Type B pancreatic cell (in vitro differentiated cells): ENCODE data around the gene SH3BP1. TPM values are rescaled to one million over a fixed set of nuclear protein-coding genes. Genes with fewer than 3 reads are reported as not detected.
"Not testable (repeated sequence)": the region's sequence is repeated elsewhere in the genome, so short reads cannot be mapped to it uniquely, and the experiment has no call there.

Experiments used
- DNase-seq: peaks from one replicate; pipeline ENCODE4 v3.0.0; 2021; ENCODE audit warnings: mixed read lengths; ENCODE audit not compliant: unreplicated experiment; ENCODE audit errors: extremely low spot score
- H3K27ac Mint-ChIP-seq: 2 replicates; pipeline ENCODE4 v1.8.0; 2021; ENCODE audit warnings: mild to moderate bottlenecking, mixed read lengths
- H3K27me3 Mint-ChIP-seq: 2 replicates; pipeline ENCODE4 v1.8.0; 2021; ENCODE audit warnings: mixed read lengths
- H3K36me3 Mint-ChIP-seq: 2 replicates; pipeline ENCODE4 v1.8.0; 2021; ENCODE audit warnings: mixed read lengths
- H3K4me1 Mint-ChIP-seq: one replicate; pipeline ENCODE4 v1.8.0; 2021; ENCODE audit warnings: mixed read lengths; ENCODE audit not compliant: unreplicated experiment
- H3K4me3 Mint-ChIP-seq: 2 replicates; pipeline ENCODE4 v1.8.0; 2021; ENCODE audit warnings: mild to moderate bottlenecking, mixed read lengths
- H3K9me3 Mint-ChIP-seq: 2 replicates; pipeline ENCODE4 v1.8.0; 2021; ENCODE audit warnings: mixed read lengths
- CTCF ChIP-seq: fragments of 200-600 bp; sonication (generic); conservative IDR thresholded peaks from 2 replicates; pipeline ENCODE4 v1.5.0; 2021; ENCODE audit warnings: antibody characterized with exemption, mild to moderate bottlenecking
- total RNA-seq: library from RNA; stranded (reverse); gene quantifications from 2 replicates; pipeline ENCODE4 v1.2.1, GENCODE V29; 2021; ENCODE audit warnings: low replicate concordance

SH3BP1 gene
- total RNA-seq, 1 donor from 2014 or later: 30.0 TPM

GRCh38 chr22:37601203-37601539 lies 38.3 kb upstream of the SH3BP1 start:
- Mint-ChIP-seq H3K27me3 (no peaks in the 10 kb centered on the region), H3K27ac (peak overlapping the region; percentile 54), H3K9me3 (no peaks in the 10 kb centered on the region), H3K36me3 (no peaks in the 10 kb centered on the region), H3K4me1 (peaks cover 19% of the 10 kb centered on the region), H3K4me3 (peak overlapping the region; percentile 52)
- no peak for DNase-seq
- TF ChIP-seq CTCF: no peak

GRCh38 chr22:37601540-37602442 lies 37.7 kb upstream of the SH3BP1 start:
- H3K36me3 Mint-ChIP-seq: no peaks in the 10 kb centered on the region
- H3K9me3 Mint-ChIP-seq: no peaks in the 10 kb centered on the region
- TF ChIP-seq CTCF: no peak
- no peak for DNase-seq
- peak overlapping the region; percentile 54 for H3K27ac Mint-ChIP-seq
- peak overlapping the region; percentile 52 for H3K4me3 Mint-ChIP-seq
- H3K4me1 Mint-ChIP-seq: peaks cover 19% of the 10 kb centered on the region
- H3K27me3 Mint-ChIP-seq: no peaks in the 10 kb centered on the region

- not testable (repeated sequence) for H3K4me3 Mint-ChIP-seq, H3K27ac Mint-ChIP-seq, DNase-seq
These were observed 36.8 kb upstream of the SH3BP1 start for GRCh38 chr22:37602546-37603277.

GRCh38 chr22:37604074-37604473 lies 35.4 kb upstream of the SH3BP1 start:
- DNase-seq: no peak
- H3K27ac Mint-ChIP-seq: no peak overlapping the region
- no peaks in the 10 kb centered on the region for H3K9me3 Mint-ChIP-seq
- no peak for TF ChIP-seq CTCF
- no peaks in the 10 kb centered on the region for H3K27me3 Mint-ChIP-seq
- H3K4me3 Mint-ChIP-seq: no peak overlapping the region
- no peaks in the 10 kb centered on the region for H3K36me3 Mint-ChIP-seq
- peaks cover 28% of the 10 kb centered on the region for H3K4me1 Mint-ChIP-seq

More at GRCh38 chr22:37602546-37603277, 36.8 kb upstream of the SH3BP1 start:
- H3K9me3 Mint-ChIP-seq, H3K36me3 Mint-ChIP-seq, H3K27me3 Mint-ChIP-seq: not testable (repeated sequence)
- peaks cover 22% of the 10 kb centered on the region for H3K4me1 Mint-ChIP-seq

GRCh38 chr22:37604875-37605274 lies 34.6 kb upstream of the SH3BP1 start:
- no peak overlapping the region for H3K27ac Mint-ChIP-seq
- H3K9me3 Mint-ChIP-seq: no peaks in the 10 kb centered on the region
- no peaks in the 10 kb centered on the region for H3K27me3 Mint-ChIP-seq
- H3K4me1 Mint-ChIP-seq: peaks cover 35% of the 10 kb centered on the region
- no peaks in the 10 kb centered on the region for H3K36me3 Mint-ChIP-seq
- no peak for DNase-seq
- TF ChIP-seq CTCF: no peak
- H3K4me3 Mint-ChIP-seq: no peak overlapping the region
